ENCODE measurements around the gene GPX4. TPM values are rescaled to one million over a fixed set of nuclear protein-coding genes. Genes with fewer than 3 reads are reported as not detected.
A peak's percentile ranks its signal among the peaks of the same experiment; 100 is the strongest.

The GPX4 gene
- total and polyA plus RNA-seq, 10 of the 15 experiments (the other 5 are each of a cell fraction or from before 2014, with no cell fraction given): 33.3 to 749 (median 297) TPM

DNA sequence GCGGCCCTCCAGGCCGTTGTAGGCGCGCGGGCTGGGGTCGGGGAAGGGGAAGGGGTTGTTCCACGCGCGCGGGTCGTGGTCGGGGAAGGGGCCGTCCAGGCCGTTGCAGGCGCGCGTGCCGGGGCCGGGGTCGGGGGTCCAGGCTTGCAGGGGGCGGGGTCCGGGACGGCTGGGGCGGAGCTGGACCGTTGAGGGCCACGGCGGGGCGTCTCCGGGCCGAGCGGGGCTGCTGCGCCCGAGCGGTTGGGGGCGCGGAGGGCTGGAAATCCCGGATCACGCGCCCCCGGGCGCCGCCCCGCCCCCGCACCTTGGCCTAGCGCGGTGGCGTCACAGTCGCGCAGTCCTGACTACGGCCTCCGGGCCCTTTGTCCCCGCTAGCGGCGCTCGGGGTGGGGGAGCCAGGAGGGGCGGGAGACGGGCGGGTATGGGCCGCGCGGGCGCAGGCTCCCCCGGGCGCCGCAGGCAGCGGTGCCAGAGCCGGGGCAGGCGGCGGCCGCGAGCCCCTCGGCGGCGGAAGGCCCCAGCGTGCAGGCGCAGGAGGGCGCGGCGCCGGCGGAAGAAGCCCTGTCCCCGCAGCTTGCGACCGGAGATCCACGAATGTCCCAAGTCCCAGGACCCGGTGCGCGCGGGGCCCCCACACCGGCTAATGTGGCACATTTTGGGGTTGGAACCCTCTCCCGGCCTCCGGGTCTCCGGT, 665 bp downstream of the GPX4 start (continued):
- TF ChIP-seq EZH2 (IDR thresholded peaks at IDR 0.05; ENCODE audit: borderline replicate concordance, control insufficient read depth, low read depth, low read length): no peak
- TF ChIP-seq RBBP5 (conservative IDR thresholded peaks at IDR 0.05): no peak
- TF ChIP-seq, protein P1, sequence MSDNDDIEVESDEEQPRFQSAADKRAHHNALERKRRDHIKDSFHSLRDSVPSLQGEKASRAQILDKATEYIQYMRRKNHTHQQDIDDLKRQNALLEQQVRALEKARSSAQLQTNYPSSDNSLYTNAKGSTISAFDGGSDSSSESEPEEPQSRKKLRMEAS (IDR thresholded peaks at IDR 0.05; ENCODE audit: low read depth, low read length): no peak
- TF ChIP-seq, protein P2, sequence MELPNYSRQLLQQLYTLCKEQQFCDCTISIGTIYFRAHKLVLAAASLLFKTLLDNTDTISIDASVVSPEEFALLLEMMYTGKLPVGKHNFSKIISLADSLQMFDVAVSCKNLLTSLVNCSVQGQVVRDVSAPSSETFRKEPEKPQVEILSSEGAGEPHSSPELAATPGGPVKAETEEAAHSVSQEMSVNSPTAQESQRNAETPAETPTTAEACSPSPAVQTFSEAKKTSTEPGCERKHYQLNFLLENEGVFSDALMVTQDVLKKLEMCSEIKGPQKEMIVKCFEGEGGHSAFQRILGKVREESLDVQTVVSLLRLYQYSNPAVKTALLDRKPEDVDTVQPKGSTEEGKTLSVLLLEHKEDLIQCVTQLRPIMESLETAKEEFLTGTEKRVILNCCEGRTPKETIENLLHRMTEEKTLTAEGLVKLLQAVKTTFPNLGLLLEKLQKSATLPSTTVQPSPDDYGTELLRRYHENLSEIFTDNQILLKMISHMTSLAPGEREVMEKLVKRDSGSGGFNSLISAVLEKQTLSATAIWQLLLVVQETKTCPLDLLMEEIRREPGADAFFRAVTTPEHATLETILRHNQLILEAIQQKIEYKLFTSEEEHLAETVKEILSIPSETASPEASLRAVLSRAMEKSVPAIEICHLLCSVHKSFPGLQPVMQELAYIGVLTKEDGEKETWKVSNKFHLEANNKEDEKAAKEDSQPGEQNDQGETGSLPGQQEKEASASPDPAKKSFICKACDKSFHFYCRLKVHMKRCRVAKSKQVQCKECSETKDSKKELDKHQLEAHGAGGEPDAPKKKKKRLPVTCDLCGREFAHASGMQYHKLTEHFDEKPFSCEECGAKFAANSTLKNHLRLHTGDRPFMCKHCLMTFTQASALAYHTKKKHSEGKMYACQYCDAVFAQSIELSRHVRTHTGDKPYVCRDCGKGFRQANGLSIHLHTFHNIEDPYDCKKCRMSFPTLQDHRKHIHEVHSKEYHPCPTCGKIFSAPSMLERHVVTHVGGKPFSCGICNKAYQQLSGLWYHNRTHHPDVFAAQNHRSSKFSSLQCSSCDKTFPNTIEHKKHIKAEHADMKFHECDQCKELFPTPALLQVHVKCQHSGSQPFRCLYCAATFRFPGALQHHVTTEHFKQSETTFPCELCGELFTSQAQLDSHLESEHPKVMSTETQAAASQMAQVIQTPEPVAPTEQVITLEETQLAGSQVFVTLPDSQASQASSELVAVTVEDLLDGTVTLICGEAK (IDR thresholded peaks at IDR 0.05; ENCODE audit: borderline replicate concordance): no peak
- no peak for TF ChIP-seq TBL1XR1 (IDR thresholded peaks at IDR 0.05; ENCODE audit: low read depth, low read length)
- no peak for TF ChIP-seq SP1 (IDR thresholded peaks at IDR 0.05; ENCODE audit: low read depth, low read length)
- no peak for TF ChIP-seq NR2C2 (IDR thresholded peaks at IDR 0.05; ENCODE audit: borderline replicate concordance, control insufficient read depth, insufficient read length, low read depth)
- no peak for TF ChIP-seq ESRRA (IDR thresholded peaks at IDR 0.05; ENCODE audit: low read length)
- TF ChIP-seq IKZF1 (conservative IDR thresholded peaks at IDR 0.05): peak; percentile 53
- TF ChIP-seq SUPT20H (IDR thresholded peaks at IDR 0.05; ENCODE audit: borderline replicate concordance, control insufficient read depth, low read depth, low read length): no peak
- TF ChIP-seq KAT2A (conservative IDR thresholded peaks at IDR 0.05; ENCODE audit: control insufficient read depth, low read depth, low read length): no peak
- no peak for TF ChIP-seq HCFC1 (IDR thresholded peaks at IDR 0.05; ENCODE audit: low read length)
- no peak for TF ChIP-seq STAT3 (IDR thresholded peaks at IDR 0.05; ENCODE audit: low read depth, low read length)
- TF ChIP-seq, protein P3, sequence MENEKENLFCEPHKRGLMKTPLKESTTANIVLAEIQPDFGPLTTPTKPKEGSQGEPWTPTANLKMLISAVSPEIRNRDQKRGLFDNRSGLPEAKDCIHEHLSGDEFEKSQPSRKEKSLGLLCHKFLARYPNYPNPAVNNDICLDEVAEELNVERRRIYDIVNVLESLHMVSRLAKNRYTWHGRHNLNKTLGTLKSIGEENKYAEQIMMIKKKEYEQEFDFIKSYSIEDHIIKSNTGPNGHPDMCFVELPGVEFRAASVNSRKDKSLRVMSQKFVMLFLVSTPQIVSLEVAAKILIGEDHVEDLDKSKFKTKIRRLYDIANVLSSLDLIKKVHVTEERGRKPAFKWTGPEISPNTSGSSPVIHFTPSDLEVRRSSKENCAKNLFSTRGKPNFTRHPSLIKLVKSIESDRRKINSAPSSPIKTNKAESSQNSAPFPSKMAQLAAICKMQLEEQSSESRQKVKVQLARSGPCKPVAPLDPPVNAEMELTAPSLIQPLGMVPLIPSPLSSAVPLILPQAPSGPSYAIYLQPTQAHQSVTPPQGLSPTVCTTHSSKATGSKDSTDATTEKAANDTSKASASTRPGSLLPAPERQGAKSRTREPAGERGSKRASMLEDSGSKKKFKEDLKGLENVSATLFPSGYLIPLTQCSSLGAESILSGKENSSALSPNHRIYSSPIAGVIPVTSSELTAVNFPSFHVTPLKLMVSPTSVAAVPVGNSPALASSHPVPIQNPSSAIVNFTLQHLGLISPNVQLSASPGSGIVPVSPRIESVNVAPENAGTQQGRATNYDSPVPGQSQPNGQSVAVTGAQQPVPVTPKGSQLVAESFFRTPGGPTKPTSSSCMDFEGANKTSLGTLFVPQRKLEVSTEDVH (IDR thresholded peaks at IDR 0.05; ENCODE audit: low read depth, partially characterized antibody): no peak
- no peak for TF ChIP-seq CHD2 (IDR thresholded peaks at IDR 0.05; ENCODE audit: borderline replicate concordance, low read depth, low read length)
- TF ChIP-seq PAX5 (IDR thresholded peaks at IDR 0.05; ENCODE audit: borderline replicate concordance, low read depth, low read length): 0 out of 2 replicates have a peak, but pooled peaks have one; percentile 9
- TF ChIP-seq ATF7 (IDR thresholded peaks at IDR 0.05; ENCODE audit: low read depth): no peak
- no peak; the same call in 1 of the 2 replicates for TF ChIP-seq POLR2AphosphoS2 (IDR thresholded peaks at IDR 0.05; ENCODE audit: low read depth, low read length)
- TF ChIP-seq KLF5 (IDR thresholded peaks at IDR 0.05; ENCODE audit: partially characterized antibody): peak; percentile 47
- no peak for TF ChIP-seq SMC3 (IDR thresholded peaks at IDR 0.05; ENCODE audit: borderline replicate concordance, low read length)
- no peak for TF ChIP-seq TARDBP (IDR thresholded peaks at IDR 0.05; ENCODE audit: borderline replicate concordance)
- no peak for TF ChIP-seq PAX8 (IDR thresholded peaks at IDR 0.05)
- TF ChIP-seq, protein P4, sequence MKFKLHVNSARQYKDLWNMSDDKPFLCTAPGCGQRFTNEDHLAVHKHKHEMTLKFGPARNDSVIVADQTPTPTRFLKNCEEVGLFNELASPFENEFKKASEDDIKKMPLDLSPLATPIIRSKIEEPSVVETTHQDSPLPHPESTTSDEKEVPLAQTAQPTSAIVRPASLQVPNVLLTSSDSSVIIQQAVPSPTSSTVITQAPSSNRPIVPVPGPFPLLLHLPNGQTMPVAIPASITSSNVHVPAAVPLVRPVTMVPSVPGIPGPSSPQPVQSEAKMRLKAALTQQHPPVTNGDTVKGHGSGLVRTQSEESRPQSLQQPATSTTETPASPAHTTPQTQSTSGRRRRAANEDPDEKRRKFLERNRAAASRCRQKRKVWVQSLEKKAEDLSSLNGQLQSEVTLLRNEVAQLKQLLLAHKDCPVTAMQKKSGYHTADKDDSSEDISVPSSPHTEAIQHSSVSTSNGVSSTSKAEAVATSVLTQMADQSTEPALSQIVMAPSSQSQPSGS (IDR thresholded peaks at IDR 0.05; ENCODE audit: low read length): no peak
